ENCODE data around the gene NUBP1.
A peak's percentile ranks its signal among the peaks of the same experiment; 100 is the strongest.
"Not testable (repeated sequence)": the region's sequence is repeated elsewhere in the genome, so short reads cannot be mapped to it uniquely, and the experiment has no call there.

Gene NUBP1

GRCh38 chr16:10770907-10771306 lies 27.3 kb downstream of the NUBP1 start:
- Histone ChIP-seq H3K4me1 (ENCODE audit: low read length) (peaks cover 36% of the 10 kb centered on the region), H3K27me3 (ENCODE audit: low read depth, low read length) (no peaks in the 10 kb centered on the region), H3K36me3 (replicated peaks; ENCODE audit: low read depth, low read length) (peaks cover 20% of the 10 kb centered on the region), H3K4me3 (ENCODE audit: low read length) (no peak overlapping the region), H3K27ac (ENCODE audit: low read length) (no peak overlapping the region), H3K4me2 (ENCODE audit: low read length) (no peak overlapping the region), H3K9ac (ENCODE audit: low read length) (no peak overlapping the region), H3K79me2 (ENCODE audit: low read length) (no peaks in the 10 kb centered on the region), H3K9me3 (ENCODE audit: insufficient read depth, low read length) (no peaks in the 10 kb centered on the region), H2AFZ (ENCODE audit: low read depth, low read length) (no peak overlapping the region), H4K20me1 (ENCODE audit: insufficient read depth, low read length) (no peaks in the 10 kb centered on the region)
- TF ChIP-seq CTCF (IDR thresholded peaks at IDR 0.05; ENCODE audit: low read depth, low read length) (no peak), EZH2phosphoT487 (IDR thresholded peaks at IDR 0.05; ENCODE audit: low read depth) (no peak)

- H3K36me3 ChIP-seq (replicated peaks; ENCODE audit: low read depth, low read length), result no peaks in the 10 kb centered on the region
- H3K27me3 ChIP-seq (ENCODE audit: low read depth, low read length), result peaks cover 2% of the 10 kb centered on the region; the same call in 1 of the 2 replicates
- peak overlapping the region; percentile 64 for H3K27ac ChIP-seq (ENCODE audit: low read length)
- peak overlapping the region; percentile 24; the same call in 1 of the 2 replicates for H3K4me3 ChIP-seq (ENCODE audit: low read length)
- peaks cover 60% of the 10 kb centered on the region for H3K4me1 ChIP-seq (ENCODE audit: low read length)
- no peaks in the 10 kb centered on the region for H3K79me2 ChIP-seq (ENCODE audit: low read length)
- peak overlapping the region; percentile 73 for H3K4me2 ChIP-seq (ENCODE audit: low read length)
- H3K9me3 ChIP-seq (ENCODE audit: insufficient read depth, low read length), result no peaks in the 10 kb centered on the region
- H4K20me1 ChIP-seq (ENCODE audit: insufficient read depth, low read length), result no peaks in the 10 kb centered on the region
- no peak overlapping the region for H3K9ac ChIP-seq (ENCODE audit: low read length)
- H2AFZ ChIP-seq (ENCODE audit: low read depth, low read length), result no peak overlapping the region
- TF ChIP-seq EZH2phosphoT487 (IDR thresholded peaks at IDR 0.05; ENCODE audit: low read depth) (no peak), CTCF (IDR thresholded peaks at IDR 0.05; ENCODE audit: low read depth, low read length) (no peak)
Observed at GRCh38 chr16:10776280-10776679, 32.6 kb downstream of the NUBP1 start.

- Histone ChIP-seq H3K4me1 (ENCODE audit: low read length) (peaks cover 63% of the 10 kb centered on the region), H2AFZ (ENCODE audit: low read depth, low read length) (peak overlapping the region; percentile 52; the same call in 1 of the 2 replicates), H3K4me2 (ENCODE audit: low read length) (peak overlapping the region; percentile 73), H3K27ac (ENCODE audit: low read length) (peak overlapping the region; percentile 64), H3K4me3 (ENCODE audit: low read length) (peak overlapping the region; percentile 33), H3K9ac (ENCODE audit: low read length) (peak overlapping the region; percentile 41; the same call in 1 of the 2 replicates)
- not testable (repeated sequence) for H4K20me1 ChIP-seq (ENCODE audit: insufficient read depth, low read length); H3K79me2 ChIP-seq (ENCODE audit: low read length); H3K36me3 ChIP-seq (replicated peaks; ENCODE audit: low read depth, low read length); H3K27me3 ChIP-seq (ENCODE audit: low read depth, low read length); H3K9me3 ChIP-seq (ENCODE audit: insufficient read depth, low read length)
Observed at GRCh38 chr16:10776923-10777322, 33.3 kb downstream of the NUBP1 start.

GRCh38 chr16:10777356-10777755 lies 33.7 kb downstream of the NUBP1 start:
- Histone ChIP-seq H3K79me2 (ENCODE audit: low read length) (no peaks in the 10 kb centered on the region), H3K36me3 (replicated peaks; ENCODE audit: low read depth, low read length) (no peaks in the 10 kb centered on the region), H3K4me3 (ENCODE audit: low read length) (peak overlapping the region; percentile 33), H2AFZ (ENCODE audit: low read depth, low read length) (peak overlapping the region; percentile 52; the same call in 1 of the 2 replicates), H3K4me2 (ENCODE audit: low read length) (peak overlapping the region; percentile 73), H3K4me1 (ENCODE audit: low read length) (peaks cover 63% of the 10 kb centered on the region), H3K9me3 (ENCODE audit: insufficient read depth, low read length) (no peaks in the 10 kb centered on the region), H4K20me1 (ENCODE audit: insufficient read depth, low read length) (no peaks in the 10 kb centered on the region), H3K27me3 (ENCODE audit: low read depth, low read length) (peaks cover 4% of the 10 kb centered on the region; the same call in 1 of the 2 replicates), H3K27ac (ENCODE audit: low read length) (peak overlapping the region; percentile 64), H3K9ac (ENCODE audit: low read length) (peak overlapping the region; percentile 41; the same call in 1 of the 2 replicates)
- TF ChIP-seq CTCF (IDR thresholded peaks at IDR 0.05; ENCODE audit: low read depth, low read length) (no peak), EZH2phosphoT487 (IDR thresholded peaks at IDR 0.05; ENCODE audit: low read depth) (no peak)

GRCh38 chr16:10779908-10780307 lies 36.3 kb downstream of the NUBP1 start:
- H3K36me3 ChIP-seq (replicated peaks; ENCODE audit: low read depth, low read length); H3K27ac ChIP-seq (ENCODE audit: low read length); H3K9ac ChIP-seq (ENCODE audit: low read length); H4K20me1 ChIP-seq (ENCODE audit: insufficient read depth, low read length); H2AFZ ChIP-seq (ENCODE audit: low read depth, low read length); H3K27me3 ChIP-seq (ENCODE audit: low read depth, low read length); H3K4me3 ChIP-seq (ENCODE audit: low read length); H3K9me3 ChIP-seq (ENCODE audit: insufficient read depth, low read length); H3K79me2 ChIP-seq (ENCODE audit: low read length): not testable (repeated sequence)
- peak overlapping the region; percentile 65; the same call in 1 of the 2 replicates for H3K4me2 ChIP-seq (ENCODE audit: low read length)
- peaks cover 56% of the 10 kb centered on the region for H3K4me1 ChIP-seq (ENCODE audit: low read length)
